Spleen (tissue), 7 donors: ENCODE results near the gene PCDHB14.
"Not testable (repeated sequence)": the region's sequence is repeated elsewhere in the genome, so short reads cannot be mapped to it uniquely, and the experiment has no call there.

Experiments
- CTCF ChIP-seq, 11 experiments: fragments of 200-600 bp in 7 of 11; fragments of 450-650 bp in 4 of 11; sonication (generic) in 4 of 11; IDR thresholded peaks in 8 of 11; conservative IDR thresholded peaks in 3 of 11; 1 replicate in 7 of 11; 2 replicates in 4 of 11; pipeline versions ENCODE4 v1.4.0 to v1.8.0; 2016 to 2021; ENCODE audit warnings: antibody characterized with exemption in 11 of 11, inconsistent platforms in 4 of 11, mild to moderate bottlenecking in 1 of 11
- POLR2AphosphoS5 ChIP-seq, 3 donors: sonication (generic); formaldehyde crosslinking; IDR thresholded peaks; one replicate each; pipeline ENCODE4 v1.5.1; 2017; ENCODE audit warnings: antibody characterized with exemption in 3 of 3
- donor health status: DM: no; HTN: no; CAD: no; lungs with moderate emphysema.
- donor health status: DM: no; HTN: no; CAD: no.
- donor health status: DM: no; HTN: no; CAD: no.

- TF ChIP-seq POLR2AphosphoS5 (IDR thresholded peaks at IDR 0.05); CTCF (IDR thresholded peaks at IDR 0.05 in 8 of 11, conservative IDR thresholded peaks at IDR 0.05 in 3 of 11): not testable (repeated sequence)
Observed at GRCh38 chr5:141179371-141179770, 43.8 kb upstream of the PCDHB14 start.
